ENCODE measurements around the gene LELP1. TPM values are rescaled to one million over a fixed set of nuclear protein-coding genes. Genes with fewer than 3 reads are reported as not detected.
"Not testable (repeated sequence)": the region's sequence is repeated elsewhere in the genome, so short reads cannot be mapped to it uniquely, and the experiment has no call there.

Gene LELP1
- total RNA-seq, 1 donor from 2014 or later: not detected

DNA sequence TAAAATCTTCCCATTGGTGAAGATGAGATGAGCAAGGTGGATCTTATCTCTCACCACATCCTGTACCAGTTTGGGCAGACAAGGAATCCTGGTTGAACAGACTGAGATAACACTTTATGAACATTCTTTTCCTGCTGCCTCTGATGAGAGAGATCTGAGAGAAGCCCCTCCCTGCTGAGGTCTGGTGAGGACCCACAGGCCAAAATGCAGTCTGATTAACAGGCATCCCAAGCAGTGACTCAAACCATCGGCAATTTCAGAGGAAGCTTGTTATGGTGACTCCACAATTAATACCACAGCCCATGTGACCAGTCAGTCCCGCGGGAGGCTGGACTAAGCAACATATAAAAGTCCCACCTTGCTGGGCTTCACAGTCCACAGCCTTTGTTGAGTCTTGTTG lies 14.0 kb downstream of the LELP1 start, which contains the start of gene PRR9:
TSS of gene PRR9 (plus strand) at position 373 of the 400 bp plus-strand sequence. CDS start 561 bp downstream, outside the sequence.
- no peak within 1 kb of the TSS for H3K27ac Mint-ChIP-seq (ENCODE audit: unreplicated experiment)

GRCh38 chr1:153217744-153218416 lies 14.7 kb downstream of the LELP1 start:
- Mint-ChIP-seq H3K36me3 (ENCODE audit: low read depth) (no peaks in the 10 kb centered on the region), H3K27me3 (ENCODE audit: low read depth) (peaks cover 11% of the 10 kb centered on the region), H3K27ac (ENCODE audit: unreplicated experiment) (no peak overlapping the region), H3K4me3 (ENCODE audit: unreplicated experiment) (no peak overlapping the region), H3K4me1 (ENCODE audit: low read depth) (no peaks in the 10 kb centered on the region), H3K9me3 (ENCODE audit: low read depth) (no peaks in the 10 kb centered on the region)
- no peak for DNase-seq (ENCODE audit: low spot score)
- TF ChIP-seq CTCF (IDR thresholded peaks at IDR 0.05): no peak

More for the DNA sequence above, 14.0 kb downstream of the LELP1 start, which contains the start of gene PRR9:
- Mint-ChIP-seq H3K4me1 (ENCODE audit: low read depth) (no peaks in the 10 kb centered on the region), H3K27me3 (ENCODE audit: low read depth) (peaks cover 12% of the 10 kb centered on the region), H3K36me3 (ENCODE audit: low read depth) (no peaks in the 10 kb centered on the region), H3K9me3 (ENCODE audit: low read depth) (no peaks in the 10 kb centered on the region), H3K4me3 (ENCODE audit: unreplicated experiment) (no peak within 1 kb of the TSS)
- DNase-seq (ENCODE audit: low spot score): no peak
- TF ChIP-seq CTCF (IDR thresholded peaks at IDR 0.05): no peak

DNA sequence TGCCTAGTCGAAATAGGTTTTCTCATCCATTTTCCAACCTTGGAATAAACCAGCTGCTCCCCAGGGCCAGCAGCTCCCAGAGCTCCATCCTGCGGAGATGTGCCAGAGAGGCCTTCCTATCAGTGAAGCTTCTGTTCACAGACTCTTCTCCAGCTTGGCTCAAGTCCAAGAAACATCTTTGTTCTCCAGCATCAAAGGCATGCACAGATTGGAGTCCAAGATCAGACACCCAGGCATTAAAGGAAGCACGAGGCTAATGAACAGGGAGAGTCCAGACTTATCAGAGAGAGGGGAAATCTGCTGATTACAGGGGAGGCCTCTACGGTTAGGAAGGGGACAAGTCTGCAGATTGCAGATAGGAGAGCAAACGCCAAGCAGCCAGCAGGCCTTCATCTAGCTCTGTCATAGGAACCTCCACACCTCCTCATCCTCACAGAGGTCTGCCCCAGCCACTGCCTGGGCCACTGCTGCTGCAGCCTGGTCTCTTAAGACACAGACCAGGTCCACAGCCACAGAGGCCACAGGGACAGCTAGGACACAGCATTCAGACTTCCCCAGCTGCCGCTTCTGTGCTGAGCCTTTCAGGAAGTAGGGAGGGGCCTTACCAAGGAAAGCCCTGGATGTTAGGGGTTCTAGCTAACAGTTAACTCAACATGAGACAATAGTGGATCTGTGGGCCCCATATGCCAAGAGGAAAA lies 17.5 kb downstream of the LELP1 start:
- DNase-seq (ENCODE audit: low spot score): no peak
- Mint-ChIP-seq H3K27ac (ENCODE audit: unreplicated experiment) (no peak overlapping the region), H3K27me3 (ENCODE audit: low read depth) (peaks cover 17% of the 10 kb centered on the region), H3K4me1 (ENCODE audit: low read depth) (no peaks in the 10 kb centered on the region), H3K36me3 (ENCODE audit: low read depth) (no peaks in the 10 kb centered on the region), H3K9me3 (ENCODE audit: low read depth) (no peaks in the 10 kb centered on the region), H3K4me3 (ENCODE audit: unreplicated experiment) (no peak overlapping the region)
- no peak for TF ChIP-seq CTCF (IDR thresholded peaks at IDR 0.05)

- H3K9me3 Mint-ChIP-seq (ENCODE audit: low read depth); H3K4me3 Mint-ChIP-seq (ENCODE audit: unreplicated experiment); H3K27ac Mint-ChIP-seq (ENCODE audit: unreplicated experiment); H3K36me3 Mint-ChIP-seq (ENCODE audit: low read depth); DNase-seq (ENCODE audit: low spot score); H3K4me1 Mint-ChIP-seq (ENCODE audit: low read depth): not testable (repeated sequence)
- peaks cover 13% of the 10 kb centered on the region for H3K27me3 Mint-ChIP-seq (ENCODE audit: low read depth)
- TF ChIP-seq CTCF (IDR thresholded peaks at IDR 0.05): peak; percentile 82
These were observed 20.0 kb downstream of the LELP1 start for GRCh38 chr1:153223040-153223891.

DNA sequence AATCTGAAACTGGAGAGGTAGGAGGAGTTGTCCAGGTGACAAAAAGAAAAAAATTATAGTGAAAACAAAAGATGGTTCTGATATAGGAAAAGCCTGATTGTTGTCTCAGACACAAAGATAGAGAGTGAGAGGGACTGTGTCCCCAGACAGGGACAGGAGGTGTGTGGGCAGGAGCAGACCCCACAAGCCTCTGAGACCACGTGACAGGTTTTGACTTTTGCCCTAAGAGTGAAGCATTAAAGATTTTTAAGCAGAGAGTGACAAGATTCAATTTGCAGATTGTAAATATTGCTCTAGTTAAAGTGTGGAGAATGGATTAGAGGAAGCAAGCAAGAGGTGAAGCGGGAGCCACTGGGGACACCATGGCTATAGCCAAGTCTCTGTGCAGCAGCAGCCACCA lies 24.6 kb downstream of the LELP1 start:
- DNase-seq (ENCODE audit: low spot score): no peak
- H3K27me3 Mint-ChIP-seq (ENCODE audit: low read depth): peaks cover 16% of the 10 kb centered on the region
- TF ChIP-seq CTCF (IDR thresholded peaks at IDR 0.05): no peak
- no peak overlapping the region for H3K4me3 Mint-ChIP-seq (ENCODE audit: unreplicated experiment)
- no peaks in the 10 kb centered on the region for H3K36me3 Mint-ChIP-seq (ENCODE audit: low read depth)
- no peaks in the 10 kb centered on the region for H3K4me1 Mint-ChIP-seq (ENCODE audit: low read depth)
- no peak overlapping the region for H3K27ac Mint-ChIP-seq (ENCODE audit: unreplicated experiment)
- H3K9me3 Mint-ChIP-seq (ENCODE audit: low read depth): no peaks in the 10 kb centered on the region
